NB4 (cell line): ENCODE data around the gene ALDOA.

Experiments used
- MYC ChIP-seq: IDR thresholded peaks from 2 replicates; pipeline ENCODE4 v1.6.1; 2011; ENCODE audit warnings: low read depth, low read length
- POLR2A ChIP-seq: IDR thresholded peaks from 2 replicates; pipeline ENCODE4 v1.6.1; 2011; ENCODE audit warnings: mild to moderate bottlenecking; ENCODE audit not compliant: insufficient read length; ENCODE audit errors: extremely low read depth
- TF ChIP-seq, protein P1 (sequence below): IDR thresholded peaks from one replicate; pipeline ENCODE4 v1.5.1; 2012; ENCODE audit warnings: low read depth, low read length
- TF ChIP-seq, protein P2 (sequence below): IDR thresholded peaks from 2 replicates; pipeline ENCODE4 v1.6.1; 2011; ENCODE audit warnings: low read depth, low read length

DNA sequence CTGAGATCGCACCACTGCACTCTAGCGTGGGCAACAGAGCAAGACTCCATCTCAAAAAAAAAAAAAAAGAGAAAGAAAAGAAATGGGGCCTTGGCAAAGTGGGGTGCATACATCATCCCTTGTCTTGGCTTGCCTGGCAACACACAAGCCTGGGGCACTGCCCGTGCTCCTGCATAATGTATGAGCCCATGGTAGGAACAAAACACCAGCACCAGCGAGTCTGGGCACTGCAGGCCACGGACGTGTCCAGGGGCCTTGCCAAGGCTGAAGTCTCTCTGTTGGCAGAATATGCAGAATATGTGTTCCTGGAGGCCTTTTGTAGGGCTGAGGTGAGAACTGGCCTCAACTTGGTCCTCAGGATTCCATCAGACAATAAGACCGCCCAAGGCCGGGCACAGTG lies 15.7 kb upstream of the ALDOA start:
- TF ChIP-seq, protein P1, sequence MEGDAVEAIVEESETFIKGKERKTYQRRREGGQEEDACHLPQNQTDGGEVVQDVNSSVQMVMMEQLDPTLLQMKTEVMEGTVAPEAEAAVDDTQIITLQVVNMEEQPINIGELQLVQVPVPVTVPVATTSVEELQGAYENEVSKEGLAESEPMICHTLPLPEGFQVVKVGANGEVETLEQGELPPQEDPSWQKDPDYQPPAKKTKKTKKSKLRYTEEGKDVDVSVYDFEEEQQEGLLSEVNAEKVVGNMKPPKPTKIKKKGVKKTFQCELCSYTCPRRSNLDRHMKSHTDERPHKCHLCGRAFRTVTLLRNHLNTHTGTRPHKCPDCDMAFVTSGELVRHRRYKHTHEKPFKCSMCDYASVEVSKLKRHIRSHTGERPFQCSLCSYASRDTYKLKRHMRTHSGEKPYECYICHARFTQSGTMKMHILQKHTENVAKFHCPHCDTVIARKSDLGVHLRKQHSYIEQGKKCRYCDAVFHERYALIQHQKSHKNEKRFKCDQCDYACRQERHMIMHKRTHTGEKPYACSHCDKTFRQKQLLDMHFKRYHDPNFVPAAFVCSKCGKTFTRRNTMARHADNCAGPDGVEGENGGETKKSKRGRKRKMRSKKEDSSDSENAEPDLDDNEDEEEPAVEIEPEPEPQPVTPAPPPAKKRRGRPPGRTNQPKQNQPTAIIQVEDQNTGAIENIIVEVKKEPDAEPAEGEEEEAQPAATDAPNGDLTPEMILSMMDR, result no peak
- TF ChIP-seq POLR2A (no peak), MYC (no peak)
- TF ChIP-seq, protein P2, sequence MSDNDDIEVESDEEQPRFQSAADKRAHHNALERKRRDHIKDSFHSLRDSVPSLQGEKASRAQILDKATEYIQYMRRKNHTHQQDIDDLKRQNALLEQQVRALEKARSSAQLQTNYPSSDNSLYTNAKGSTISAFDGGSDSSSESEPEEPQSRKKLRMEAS, result no peak
